KMS-11 (cell line): ENCODE results near the gene CYP26C1.

Experiments
- H2AFZ ChIP-seq: fragments of 200-600 bp; sonication (generic); 2 replicates; pipeline ENCODE4 v1.6.1; 2016; ENCODE audit warnings: antibody characterized with exemption, mixed run types, low read depth
- H3K27ac ChIP-seq: fragments of 200-600 bp; sonication (generic); 2 replicates; pipeline ENCODE4 v1.6.1; 2016; ENCODE audit warnings: mild to moderate bottlenecking, mixed run types
- H3K27me3 ChIP-seq: fragments of 200-600 bp; sonication (generic); 2 replicates; pipeline ENCODE4 v1.6.1; 2017; ENCODE audit warnings: mild to moderate bottlenecking, low read depth, mixed run types, moderate library complexity; ENCODE audit not compliant: insufficient read depth
- H3K36me3 ChIP-seq: fragments of 200-600 bp; sonication (generic); 2 replicates; pipeline ENCODE4 v1.6.1; 2017; ENCODE audit warnings: mild to moderate bottlenecking, mixed run types; ENCODE audit not compliant: insufficient read depth
- H3K4me1 ChIP-seq: fragments of 200-600 bp; sonication (generic); 2 replicates; pipeline ENCODE4 v1.6.1; 2016; ENCODE audit warnings: mild to moderate bottlenecking, low read depth, mixed run types; ENCODE audit not compliant: poor library complexity, severe bottlenecking
- H3K4me2 ChIP-seq: fragments of 200-600 bp; sonication (generic); 2 replicates; pipeline ENCODE4 v1.7.0; 2016; ENCODE audit warnings: mild to moderate bottlenecking, mixed run types
- H3K4me3 ChIP-seq: fragments of 200-600 bp; sonication (generic); IDR thresholded peaks from 2 replicates; pipeline ENCODE4 v1.6.1; 2017; ENCODE audit warnings: low read depth, low read length, mixed read lengths; ENCODE audit not compliant: insufficient read depth
- H3K79me2 ChIP-seq: fragments of 200-600 bp; sonication (generic); 2 replicates; pipeline ENCODE4 v1.6.1; 2016; ENCODE audit warnings: low read depth, mixed run types; ENCODE audit not compliant: insufficient read depth
- H3K9ac ChIP-seq: fragments of 200-600 bp; sonication (generic); 2 replicates; pipeline ENCODE4 v1.6.1; 2016; ENCODE audit warnings: mild to moderate bottlenecking, mixed run types
- H4K20me1 ChIP-seq: fragments of 200-600 bp; sonication (generic); 2 replicates; pipeline ENCODE4 v1.6.1; 2016; ENCODE audit warnings: mild to moderate bottlenecking, mixed run types; ENCODE audit not compliant: insufficient read depth
- CTCF ChIP-seq: fragments of 200-600 bp; sonication (generic); conservative IDR thresholded peaks from 2 replicates; pipeline ENCODE4 v1.6.1; 2017; ENCODE audit warnings: low read depth, mild to moderate bottlenecking, antibody characterized with exemption, low read length, moderate library complexity, mixed read lengths

CYP26C1 gene

GRCh38 chr10:93032809-93033137 is 27.8 kb upstream of the CYP26C1 start:
- no peak overlapping the region for H3K4me3 ChIP-seq
- no peaks in the 10 kb centered on the region for H3K79me2 ChIP-seq
- H3K4me1 ChIP-seq, result peaks cover 57% of the 10 kb centered on the region
- peak overlapping the region; percentile 95 for H3K4me2 ChIP-seq
- H3K27me3 ChIP-seq, result no peaks in the 10 kb centered on the region
- no peaks in the 10 kb centered on the region for H4K20me1 ChIP-seq
- no peak for TF ChIP-seq CTCF
- peak overlapping the region; percentile 83 for H3K27ac ChIP-seq
- peak overlapping the region; percentile 47; the same call in 1 of the 2 replicates for H2AFZ ChIP-seq
- peak overlapping the region; percentile 36; the same call in 1 of the 2 replicates for H3K9ac ChIP-seq
- no peaks in the 10 kb centered on the region for H3K36me3 ChIP-seq

GRCh38 chr10:93034426-93034825 is 26.2 kb upstream of the CYP26C1 start:
- Histone ChIP-seq H3K4me1 (peaks cover 57% of the 10 kb centered on the region), H3K4me3 (no peak overlapping the region), H4K20me1 (no peaks in the 10 kb centered on the region), H3K4me2 (peak overlapping the region; percentile 95; the same call in 1 of the 2 replicates), H3K79me2 (no peaks in the 10 kb centered on the region), H3K36me3 (no peaks in the 10 kb centered on the region), H2AFZ (no peak overlapping the region), H3K27ac (peak overlapping the region; percentile 83; the same call in 1 of the 2 replicates), H3K27me3 (no peaks in the 10 kb centered on the region), H3K9ac (no peak overlapping the region)
- TF ChIP-seq CTCF, result no peak

GRCh38 chr10:93039110-93039509 is 21.5 kb upstream of the CYP26C1 start:
- H2AFZ ChIP-seq, result no peak overlapping the region
- peaks cover 22% of the 10 kb centered on the region for H3K4me1 ChIP-seq
- H3K27ac ChIP-seq, result no peak overlapping the region
- TF ChIP-seq CTCF, result no peak
- H3K27me3 ChIP-seq, result no peaks in the 10 kb centered on the region
- H4K20me1 ChIP-seq, result no peaks in the 10 kb centered on the region
- H3K4me3 ChIP-seq, result no peak overlapping the region
- H3K79me2 ChIP-seq, result no peaks in the 10 kb centered on the region
- H3K9ac ChIP-seq, result no peak overlapping the region
- H3K36me3 ChIP-seq, result no peaks in the 10 kb centered on the region
- no peak overlapping the region for H3K4me2 ChIP-seq

GRCh38 chr10:93039721-93040120 is 20.9 kb upstream of the CYP26C1 start:
- no peak overlapping the region for H3K27ac ChIP-seq
- H3K79me2 ChIP-seq, result no peaks in the 10 kb centered on the region
- H3K36me3 ChIP-seq, result no peaks in the 10 kb centered on the region
- H3K4me1 ChIP-seq, result peaks cover 16% of the 10 kb centered on the region
- H3K4me2 ChIP-seq, result no peak overlapping the region
- no peak overlapping the region for H3K9ac ChIP-seq
- H3K4me3 ChIP-seq, result no peak overlapping the region
- no peaks in the 10 kb centered on the region for H4K20me1 ChIP-seq
- TF ChIP-seq CTCF, result peak; percentile 58
- no peaks in the 10 kb centered on the region for H3K27me3 ChIP-seq
- H2AFZ ChIP-seq, result no peak overlapping the region
